ENCODE measurements around the gene CRTAC1. TPM values are rescaled to one million over a fixed set of nuclear protein-coding genes. Genes with fewer than 3 reads are reported as not detected.

The CRTAC1 gene
- total RNA-seq, 2 donors from 2014 or later, result not detected

DNA sequence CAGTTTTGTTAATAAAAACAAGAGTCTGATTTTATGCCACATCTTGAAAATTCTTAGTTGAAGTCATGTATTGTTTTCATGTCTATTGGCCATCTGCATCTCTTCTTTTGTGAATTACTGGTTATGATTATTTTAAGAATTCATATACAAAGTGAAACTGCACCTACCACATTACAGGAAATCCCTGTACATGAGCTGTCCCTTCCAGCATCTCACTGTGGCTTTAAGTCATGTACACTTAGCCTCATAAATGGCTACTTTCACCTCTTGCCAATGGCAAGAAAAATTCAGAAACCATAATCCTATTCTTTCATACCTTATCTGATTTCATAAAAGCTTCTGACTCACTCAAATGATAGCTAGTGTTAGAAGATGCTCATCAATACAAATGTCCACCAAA lies 48.6 kb downstream of the CRTAC1 start:
- ATAC-seq (replicated peaks in 1 of 2) (peak in 1 of 2 donors; percentile 62), DNase-seq (no peak)
- H3K4me1 Mint-ChIP-seq (ENCODE audit: low read depth), result peaks cover 6% of the 10 kb centered on the region
- no peak overlapping the region for H3K4me3 Mint-ChIP-seq
- no peaks in the 10 kb centered on the region for H3K36me3 Mint-ChIP-seq (ENCODE audit: insufficient read depth in 2 of 2)
- peaks cover 63% of the 10 kb centered on the region for H3K27me3 Mint-ChIP-seq (ENCODE audit: low read depth)
- no peak overlapping the region for H3K27ac Mint-ChIP-seq
- no peaks in the 10 kb centered on the region for H3K9me3 Mint-ChIP-seq

DNA sequence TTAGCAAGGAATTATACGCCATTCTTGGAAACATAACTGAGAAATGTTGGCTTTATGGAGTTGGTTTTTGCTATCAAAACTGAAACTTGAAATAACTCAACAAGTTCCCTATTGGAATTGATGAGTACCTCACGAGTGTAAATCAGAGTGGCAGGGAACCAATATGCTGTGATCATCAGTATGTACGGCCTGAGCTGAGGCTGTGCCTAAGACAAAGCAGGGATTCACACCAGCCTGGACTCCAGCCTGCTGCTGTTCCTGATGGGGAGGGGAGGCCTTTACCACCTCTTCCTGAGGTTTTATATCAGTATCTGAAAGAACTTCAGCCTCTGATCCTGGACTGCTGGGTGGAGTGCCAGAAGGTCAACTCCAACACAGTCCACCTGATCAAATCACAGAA lies 52.7 kb downstream of the CRTAC1 start:
- peaks cover 84% of the 10 kb centered on the region for H3K27me3 Mint-ChIP-seq (ENCODE audit: low read depth)
- no peaks in the 10 kb centered on the region for H3K36me3 Mint-ChIP-seq (ENCODE audit: insufficient read depth in 2 of 2)
- ATAC-seq (replicated peaks in 1 of 2) (no peak), DNase-seq (no peak)
- H3K27ac Mint-ChIP-seq, result no peak overlapping the region
- H3K9me3 Mint-ChIP-seq, result no peaks in the 10 kb centered on the region
- peaks cover 6% of the 10 kb centered on the region for H3K4me1 Mint-ChIP-seq (ENCODE audit: low read depth)
- no peak overlapping the region for H3K4me3 Mint-ChIP-seq

DNA sequence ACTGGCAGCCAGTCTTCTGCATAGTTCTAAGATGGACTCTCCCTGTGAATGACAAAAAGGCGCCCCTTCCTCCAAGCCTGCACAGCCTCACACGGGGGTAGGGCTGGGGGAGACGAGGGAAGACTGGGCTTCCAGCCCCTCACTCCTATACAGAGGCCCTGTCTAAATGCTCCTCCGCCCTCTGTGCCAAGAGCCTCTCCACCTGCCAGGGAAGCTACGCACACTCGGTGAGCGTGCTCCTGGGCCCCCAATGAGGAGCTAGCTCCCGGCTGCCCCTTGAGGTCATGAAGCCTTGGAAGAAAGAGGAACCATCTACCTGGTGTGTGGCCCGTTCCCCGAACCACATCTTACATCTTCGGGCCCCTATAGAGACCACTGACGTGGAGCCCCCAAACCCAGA lies 54.8 kb downstream of the CRTAC1 start:
- Mint-ChIP-seq H3K27ac (no peak overlapping the region), H3K4me1 (ENCODE audit: low read depth) (no peaks in the 10 kb centered on the region), H3K9me3 (no peaks in the 10 kb centered on the region), H3K4me3 (no peak overlapping the region), H3K36me3 (ENCODE audit: insufficient read depth in 2 of 2) (no peaks in the 10 kb centered on the region), H3K27me3 (ENCODE audit: low read depth) (peaks cover 79% of the 10 kb centered on the region)
- ATAC-seq (replicated peaks in 1 of 2), result no peak
- no peak for DNase-seq

DNA sequence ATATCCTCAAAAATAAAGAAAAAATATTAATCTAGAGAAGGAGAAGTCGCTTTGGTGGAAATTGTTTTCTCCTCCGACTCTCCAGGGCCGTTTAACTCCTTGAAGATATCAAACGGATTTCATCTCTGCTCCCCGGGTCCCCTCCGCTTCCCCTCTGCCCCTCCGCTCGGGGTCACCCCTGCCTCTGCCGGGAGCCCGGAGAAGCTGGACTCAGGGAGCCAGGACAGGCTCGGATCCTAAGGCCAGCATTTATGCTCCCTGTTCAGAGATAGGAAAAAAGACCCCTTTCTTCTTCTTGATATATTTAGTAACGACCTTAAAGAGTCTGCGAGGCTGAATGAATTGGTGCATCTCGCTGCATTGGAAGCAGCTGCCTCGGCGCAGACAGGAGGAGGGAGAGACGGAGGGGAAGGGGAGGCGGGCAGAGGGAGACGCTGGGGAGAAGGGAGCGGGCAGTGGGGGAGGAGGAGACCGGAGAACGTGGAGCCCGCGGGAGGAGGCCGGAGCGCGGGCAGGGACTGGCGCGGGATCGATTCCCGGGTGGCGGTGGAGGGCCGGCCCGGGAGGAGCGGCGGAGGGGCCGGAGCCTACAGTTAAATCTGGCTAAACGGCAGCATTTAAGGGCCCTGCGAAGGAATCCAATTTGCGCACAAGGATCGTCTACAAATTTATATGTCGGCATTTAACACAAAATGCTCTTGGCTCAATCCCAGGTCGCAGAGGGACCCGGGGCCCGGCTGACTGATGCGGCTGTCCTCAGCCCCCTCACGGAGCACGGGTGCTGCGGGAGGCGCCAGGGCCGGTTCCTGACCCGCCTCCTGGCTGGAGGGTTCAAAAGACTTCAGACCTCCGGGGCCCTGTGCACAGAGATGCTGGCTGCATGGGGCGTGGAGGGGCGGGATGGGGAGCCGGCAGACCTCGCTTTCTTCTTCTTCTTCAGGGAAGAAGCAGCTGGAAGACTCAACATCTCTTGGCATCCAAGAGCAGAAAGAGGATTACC lies 55.6 kb downstream of the CRTAC1 start:
- H3K9me3 Mint-ChIP-seq, result no peaks in the 10 kb centered on the region
- no peaks in the 10 kb centered on the region for H3K36me3 Mint-ChIP-seq (ENCODE audit: insufficient read depth in 2 of 2)
- no peak overlapping the region for H3K4me3 Mint-ChIP-seq
- H3K4me1 Mint-ChIP-seq (ENCODE audit: low read depth), result no peaks in the 10 kb centered on the region
- DNase-seq (no peak), ATAC-seq (replicated peaks in 1 of 2) (no peak)
- no peak overlapping the region for H3K27ac Mint-ChIP-seq
- peaks cover 79% of the 10 kb centered on the region for H3K27me3 Mint-ChIP-seq (ENCODE audit: low read depth)

DNA sequence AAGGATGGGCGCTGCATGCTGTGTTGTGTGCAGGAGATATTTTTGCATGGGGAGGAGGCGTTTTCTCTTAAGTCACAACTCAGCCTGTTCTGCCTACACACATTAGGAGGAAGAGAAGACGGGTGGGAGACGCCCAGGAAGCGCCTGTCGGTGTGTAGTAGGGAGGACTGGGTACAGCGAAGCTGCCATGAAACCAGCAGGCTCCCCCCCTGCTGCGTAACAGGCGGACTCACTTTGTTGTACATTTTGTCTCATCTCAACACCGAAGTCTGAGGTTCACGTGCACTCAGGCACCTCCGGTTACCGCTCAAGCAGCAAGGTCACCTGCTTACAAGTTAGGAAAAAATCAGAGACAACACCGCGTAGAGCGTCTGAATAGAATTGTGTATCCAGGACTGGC lies 56.3 kb downstream of the CRTAC1 start:
- Mint-ChIP-seq H3K27me3 (ENCODE audit: low read depth) (peaks cover 75% of the 10 kb centered on the region), H3K27ac (no peak overlapping the region), H3K9me3 (no peaks in the 10 kb centered on the region), H3K4me3 (peak overlapping the region in 1 of 2 donors; percentile 16), H3K36me3 (ENCODE audit: insufficient read depth in 2 of 2) (no peaks in the 10 kb centered on the region), H3K4me1 (ENCODE audit: low read depth) (no peaks in the 10 kb centered on the region)
- ATAC-seq (replicated peaks in 1 of 2) (no peak), DNase-seq (no peak)

DNA sequence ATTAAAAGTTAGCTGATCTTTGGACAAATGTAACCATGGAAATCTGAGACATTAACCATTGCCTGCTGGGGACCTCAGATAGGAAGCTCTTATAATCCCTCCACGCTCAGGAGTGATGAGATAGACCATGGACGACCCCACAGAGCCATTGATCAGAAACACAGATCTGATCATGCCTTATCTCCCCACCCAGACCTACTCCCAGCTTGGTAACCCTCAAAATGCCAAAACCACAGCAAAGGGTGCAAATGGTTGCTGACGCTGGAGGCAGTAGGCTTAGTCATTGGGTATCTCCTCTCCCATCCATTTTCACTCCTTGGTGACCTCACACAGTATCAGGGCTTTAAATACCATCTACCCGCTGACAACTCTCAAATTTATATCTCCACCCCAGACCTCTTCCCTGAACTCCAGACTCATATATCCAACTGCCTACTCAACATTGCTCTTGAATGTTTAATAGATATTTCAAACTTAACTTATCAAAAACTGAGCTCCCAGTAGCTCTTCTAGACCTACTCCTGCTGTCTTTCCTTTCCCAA lies 60.8 kb downstream of the CRTAC1 start:
- no peak for ATAC-seq (replicated peaks in 1 of 2)
- Mint-ChIP-seq H3K4me1 (ENCODE audit: low read depth) (no peaks in the 10 kb centered on the region), H3K36me3 (ENCODE audit: insufficient read depth in 2 of 2) (no peaks in the 10 kb centered on the region), H3K27ac (no peak overlapping the region), H3K9me3 (no peaks in the 10 kb centered on the region), H3K27me3 (ENCODE audit: low read depth) (peaks cover 67% of the 10 kb centered on the region), H3K4me3 (no peak overlapping the region)
- DNase-seq, result no peak

DNA sequence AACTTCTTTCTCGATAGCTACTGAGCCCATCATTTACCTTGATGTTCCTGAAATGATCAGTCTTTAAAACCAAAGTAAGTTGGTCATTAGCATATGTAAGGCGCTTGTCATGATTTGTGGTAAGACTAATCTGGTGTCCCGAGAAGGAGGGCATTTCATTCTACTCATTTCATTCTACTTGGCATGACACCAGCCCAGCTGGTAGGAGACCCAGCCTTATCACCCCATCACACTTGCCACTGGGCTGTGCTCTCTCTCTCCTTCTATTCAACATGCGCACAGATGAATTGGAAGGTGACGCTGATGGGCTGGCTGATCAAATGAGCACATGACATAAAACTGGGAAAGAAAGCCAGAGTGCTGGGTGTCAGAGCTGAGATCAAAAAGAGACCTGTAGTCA lies 65.7 kb downstream of the CRTAC1 start:
- H3K9me3 Mint-ChIP-seq, result no peaks in the 10 kb centered on the region
- no peak overlapping the region for H3K4me3 Mint-ChIP-seq
- ATAC-seq (replicated peaks in 1 of 2) (no peak), DNase-seq (no peak)
- no peak overlapping the region for H3K27ac Mint-ChIP-seq
- no peaks in the 10 kb centered on the region for H3K4me1 Mint-ChIP-seq (ENCODE audit: low read depth)
- peaks cover 62% of the 10 kb centered on the region for H3K27me3 Mint-ChIP-seq (ENCODE audit: low read depth)
- H3K36me3 Mint-ChIP-seq (ENCODE audit: insufficient read depth in 2 of 2), result no peaks in the 10 kb centered on the region

DNA sequence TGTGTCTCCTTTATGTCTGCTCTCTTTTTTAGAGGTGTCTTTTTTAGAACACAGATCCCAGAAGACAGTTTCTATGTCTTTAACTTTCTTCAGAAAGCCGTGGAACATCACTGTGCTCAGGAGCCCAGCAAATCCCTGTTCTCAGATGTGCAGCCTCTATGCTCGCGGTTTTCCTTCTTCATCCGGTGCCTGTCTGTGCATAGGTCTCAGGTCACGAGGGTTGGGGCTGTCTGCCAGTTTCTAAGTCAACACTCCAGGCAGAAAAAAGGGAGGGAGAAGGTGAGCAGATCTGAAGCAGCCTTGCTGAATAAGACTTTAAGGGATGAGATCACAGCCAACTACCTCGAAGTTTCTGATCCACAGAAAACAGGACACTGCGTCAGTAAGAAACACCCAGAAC lies 68.5 kb downstream of the CRTAC1 start:
- H3K9me3 Mint-ChIP-seq, result no peaks in the 10 kb centered on the region
- H3K36me3 Mint-ChIP-seq (ENCODE audit: insufficient read depth in 2 of 2), result no peaks in the 10 kb centered on the region
- peaks cover 72% of the 10 kb centered on the region for H3K27me3 Mint-ChIP-seq (ENCODE audit: low read depth)
- no peaks in the 10 kb centered on the region for H3K4me1 Mint-ChIP-seq (ENCODE audit: low read depth)
- ATAC-seq (replicated peaks in 1 of 2) (no peak), DNase-seq (no peak)
- H3K4me3 Mint-ChIP-seq, result no peak overlapping the region
- H3K27ac Mint-ChIP-seq, result no peak overlapping the region

DNA sequence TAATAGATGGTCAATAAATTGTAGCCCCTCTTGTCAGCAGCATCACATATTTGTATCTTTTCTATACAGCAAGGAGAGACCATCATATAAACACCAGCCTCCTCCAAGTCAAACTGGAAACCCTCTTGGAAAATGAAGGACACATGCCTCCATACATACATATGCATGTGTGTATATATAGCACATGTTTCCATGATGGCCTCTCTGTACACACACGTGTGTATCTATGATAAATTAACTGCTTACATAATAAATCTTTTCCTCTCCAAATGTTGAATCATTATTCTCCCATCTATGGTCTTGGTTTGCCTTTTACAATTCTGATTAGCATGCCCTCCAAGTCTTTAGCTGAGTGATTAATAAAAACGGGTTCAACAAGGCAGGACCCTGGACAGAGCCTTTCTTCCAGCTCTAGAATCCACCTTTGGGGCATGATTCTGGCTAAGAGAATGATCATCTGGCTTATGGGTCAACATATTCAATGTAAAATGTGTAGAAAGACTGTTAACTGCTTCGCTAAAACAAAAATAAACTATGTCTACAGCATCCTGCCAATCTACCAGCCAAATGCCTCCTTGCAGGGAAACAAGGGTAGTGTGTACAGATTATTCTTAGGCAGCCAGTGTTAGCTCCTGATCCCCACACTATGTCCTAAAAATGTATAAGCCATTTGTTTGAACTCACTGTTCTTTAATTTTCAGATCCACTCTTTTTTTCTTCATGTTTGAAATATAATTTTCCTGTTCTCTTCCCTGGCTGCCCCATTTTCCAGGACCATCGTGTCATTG lies 70.0 kb downstream of the CRTAC1 start:
- Mint-ChIP-seq H3K4me1 (ENCODE audit: low read depth) (no peaks in the 10 kb centered on the region), H3K36me3 (ENCODE audit: insufficient read depth in 2 of 2) (no peaks in the 10 kb centered on the region), H3K9me3 (no peaks in the 10 kb centered on the region), H3K27me3 (ENCODE audit: low read depth) (peaks cover 74% of the 10 kb centered on the region), H3K4me3 (no peak overlapping the region), H3K27ac (no peak overlapping the region)
- no peak for ATAC-seq (replicated peaks in 1 of 2)
- DNase-seq, result no peak

DNA sequence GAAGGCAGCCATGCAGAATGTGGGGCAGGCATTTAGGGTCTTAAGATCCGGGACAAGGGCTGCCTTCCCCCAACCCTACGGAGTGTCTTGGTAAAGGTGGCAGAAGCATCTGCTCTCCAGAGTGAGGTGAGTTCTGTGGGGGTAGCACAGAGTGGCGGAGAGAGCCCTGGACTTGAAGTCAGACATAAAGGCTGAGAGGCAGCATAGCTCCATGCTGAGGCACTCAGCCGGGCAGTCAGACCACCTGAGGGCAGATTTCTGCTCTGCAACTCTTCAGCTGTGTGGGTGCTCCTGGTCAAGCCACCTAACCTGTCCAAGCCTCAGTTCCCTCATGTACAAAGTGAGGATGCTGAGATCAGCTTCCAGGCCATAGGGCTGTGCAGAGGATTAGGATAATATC lies 81.0 kb downstream of the CRTAC1 start:
- peaks cover 14 to 17% of the 10 kb centered on the region in 2 donors for H3K9me3 Mint-ChIP-seq
- peaks cover 40% of the 10 kb centered on the region for H3K27me3 Mint-ChIP-seq (ENCODE audit: low read depth)
- no peak overlapping the region for H3K4me3 Mint-ChIP-seq
- H3K36me3 Mint-ChIP-seq (ENCODE audit: insufficient read depth in 2 of 2), result peaks cover 10 to 17% of the 10 kb centered on the region in 2 donors
- ATAC-seq (replicated peaks in 1 of 2) (no peak), DNase-seq (no peak)
- no peaks in the 10 kb centered on the region for H3K4me1 Mint-ChIP-seq (ENCODE audit: low read depth)
- H3K27ac Mint-ChIP-seq, result no peak overlapping the region

DNA sequence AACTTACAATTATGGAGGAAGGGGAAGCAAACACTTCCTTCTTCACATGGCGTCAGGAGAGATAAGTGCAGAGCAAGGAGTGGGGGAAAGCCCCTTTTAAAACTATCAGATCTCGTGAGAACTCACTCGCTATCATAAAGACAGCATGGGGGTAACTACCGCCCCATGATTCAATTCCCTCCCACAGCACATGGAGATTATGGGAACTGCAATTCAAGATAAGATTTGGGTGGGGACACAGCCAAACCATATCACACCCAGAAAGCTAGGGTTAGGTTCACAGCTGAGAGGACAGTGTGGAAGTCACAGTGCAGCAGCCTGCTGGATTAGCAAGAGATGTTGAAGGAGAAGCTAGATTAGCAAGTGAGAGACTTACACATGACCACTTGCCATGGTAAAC lies 81.6 kb downstream of the CRTAC1 start:
- peaks cover 11 to 19% of the 10 kb centered on the region in 2 donors for H3K36me3 Mint-ChIP-seq (ENCODE audit: insufficient read depth in 2 of 2)
- ATAC-seq (replicated peaks in 1 of 2), result no peak

DNA sequence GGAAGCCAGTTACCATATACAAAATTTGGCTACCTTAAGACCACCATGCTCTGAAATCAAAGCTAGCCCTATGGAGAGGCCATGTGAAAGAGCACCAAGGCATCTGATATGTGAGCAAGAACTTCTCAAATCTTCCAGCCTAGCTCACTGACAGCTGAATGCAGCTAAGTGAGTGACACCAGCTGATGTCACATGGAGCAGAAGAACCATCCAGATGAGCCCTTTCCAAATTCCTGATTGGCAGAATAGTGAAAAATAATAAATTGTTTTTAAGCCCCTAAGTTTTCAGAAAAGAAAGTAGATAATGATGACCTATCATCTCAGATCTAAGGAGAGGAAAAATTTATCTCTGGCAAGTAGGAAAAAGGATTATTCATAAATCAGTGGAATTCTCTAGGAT lies 85.6 kb downstream of the CRTAC1 start:
- H3K4me1 Mint-ChIP-seq (ENCODE audit: low read depth), result no peaks in the 10 kb centered on the region
- no peak overlapping the region for H3K4me3 Mint-ChIP-seq
- peaks cover 57% of the 10 kb centered on the region for H3K27me3 Mint-ChIP-seq (ENCODE audit: low read depth)
- no peak for DNase-seq
- H3K9me3 Mint-ChIP-seq, result peaks cover 14 to 20% of the 10 kb centered on the region in 2 donors
- peaks cover 13 to 19% of the 10 kb centered on the region in 2 donors for H3K36me3 Mint-ChIP-seq (ENCODE audit: insufficient read depth in 2 of 2)
- no peak for ATAC-seq (replicated peaks in 1 of 2)
- no peak overlapping the region for H3K27ac Mint-ChIP-seq

More for the DNA sequence above, 81.6 kb downstream of the CRTAC1 start:
- Mint-ChIP-seq H3K27me3 (ENCODE audit: low read depth) (peaks cover 40% of the 10 kb centered on the region), H3K27ac (no peak overlapping the region), H3K9me3 (peaks cover 14 to 19% of the 10 kb centered on the region in 2 donors), H3K4me1 (ENCODE audit: low read depth) (no peaks in the 10 kb centered on the region), H3K4me3 (no peak overlapping the region)
- DNase-seq, result no peak

DNA sequence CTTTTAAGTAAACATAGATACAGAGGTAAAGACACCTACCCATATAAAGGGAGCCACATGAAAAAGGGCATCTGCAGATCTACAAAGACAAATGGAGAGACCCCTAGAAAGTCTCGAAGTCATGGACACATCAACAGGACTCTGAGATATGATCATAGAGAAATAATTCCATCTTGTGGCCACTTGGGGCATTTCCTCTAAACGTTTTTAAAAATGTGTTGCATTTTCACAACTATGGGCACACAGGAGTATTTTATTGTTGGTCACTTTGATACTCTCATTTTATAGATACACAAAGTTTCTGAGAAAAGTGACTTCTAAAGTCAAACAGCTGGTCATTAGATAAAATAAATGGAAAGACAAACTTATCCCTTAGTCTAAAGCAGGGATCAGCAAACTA lies 87.1 kb downstream of the CRTAC1 start:
- H3K27ac Mint-ChIP-seq, result no peak overlapping the region
- DNase-seq (no peak), ATAC-seq (replicated peaks in 1 of 2) (no peak)
- H3K4me3 Mint-ChIP-seq, result no peak overlapping the region
- peaks cover 9 to 14% of the 10 kb centered on the region in 2 donors for H3K36me3 Mint-ChIP-seq (ENCODE audit: insufficient read depth in 2 of 2)
- peaks cover 7 to 13% of the 10 kb centered on the region in 2 donors for H3K9me3 Mint-ChIP-seq
- H3K4me1 Mint-ChIP-seq (ENCODE audit: low read depth), result no peaks in the 10 kb centered on the region
- peaks cover 53% of the 10 kb centered on the region for H3K27me3 Mint-ChIP-seq (ENCODE audit: low read depth)

Data from activated T-cell treated with anti-CD3 and anti-CD28 coated beads, Interleukin-2, amount 50 U/mL, for 72 hours (primary cell).